ENCODE data around the gene NR2F1-AS1. TPM values are rescaled to one million over a fixed set of nuclear protein-coding genes. Genes with fewer than 3 reads are reported as not detected.

The NR2F1-AS1 gene
- total RNA-seq, 1 experiment from 2014 or later = 27.0 TPM

DNA sequence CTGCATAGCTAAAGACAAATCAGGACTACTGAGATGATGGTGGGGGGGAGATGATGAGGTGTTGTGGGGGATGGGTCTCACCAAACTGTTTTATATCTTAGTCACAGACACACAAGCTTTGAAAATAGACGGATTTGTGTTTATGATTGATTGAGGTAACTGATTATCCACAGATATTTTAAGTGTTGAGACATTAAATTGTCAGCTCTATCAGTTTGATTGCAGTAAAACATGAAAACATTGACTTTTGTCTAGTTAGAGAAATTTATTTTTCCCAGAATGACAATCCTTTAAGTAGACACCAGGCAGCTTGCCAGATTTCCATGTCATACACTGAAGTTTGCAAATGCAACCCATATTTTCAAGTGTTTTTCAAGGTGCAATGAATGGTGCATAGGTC, 149.8 kb downstream of the NR2F1-AS1 start:
- no peak for DNase-seq (ENCODE audit: low read depth, low spot score)
- no peak for ATAC-seq
- no peaks in the 10 kb centered on the region for H3K4me1 ChIP-seq (ENCODE audit: control insufficient read depth, insufficient read depth, low read length)
- POLR2A ChIA-PET = interaction anchor here (0.6 kb wide), 2 partner anchors 850 to 853 kb away, joined by 3 to 8 read pairs; no protein-coding TSS in a partner anchor
- BruUV-seq (replicated peaks) = no TSS peak
- in situ Hi-C loops (cut with HindIII; ENCODE audit: low pct_unique_long_range_greater_than_20kb, low sequenced_read_pairs) = no loop called here
- TF ChIP-seq, protein P1, sequence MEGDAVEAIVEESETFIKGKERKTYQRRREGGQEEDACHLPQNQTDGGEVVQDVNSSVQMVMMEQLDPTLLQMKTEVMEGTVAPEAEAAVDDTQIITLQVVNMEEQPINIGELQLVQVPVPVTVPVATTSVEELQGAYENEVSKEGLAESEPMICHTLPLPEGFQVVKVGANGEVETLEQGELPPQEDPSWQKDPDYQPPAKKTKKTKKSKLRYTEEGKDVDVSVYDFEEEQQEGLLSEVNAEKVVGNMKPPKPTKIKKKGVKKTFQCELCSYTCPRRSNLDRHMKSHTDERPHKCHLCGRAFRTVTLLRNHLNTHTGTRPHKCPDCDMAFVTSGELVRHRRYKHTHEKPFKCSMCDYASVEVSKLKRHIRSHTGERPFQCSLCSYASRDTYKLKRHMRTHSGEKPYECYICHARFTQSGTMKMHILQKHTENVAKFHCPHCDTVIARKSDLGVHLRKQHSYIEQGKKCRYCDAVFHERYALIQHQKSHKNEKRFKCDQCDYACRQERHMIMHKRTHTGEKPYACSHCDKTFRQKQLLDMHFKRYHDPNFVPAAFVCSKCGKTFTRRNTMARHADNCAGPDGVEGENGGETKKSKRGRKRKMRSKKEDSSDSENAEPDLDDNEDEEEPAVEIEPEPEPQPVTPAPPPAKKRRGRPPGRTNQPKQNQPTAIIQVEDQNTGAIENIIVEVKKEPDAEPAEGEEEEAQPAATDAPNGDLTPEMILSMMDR (IDR thresholded peaks at IDR 0.05) = no peak
- no peak for TF ChIP-seq POLR2AphosphoS5 (IDR thresholded peaks at IDR 0.05; ENCODE audit: low read depth, low read length)
- TF ChIP-seq TCF7L2 (IDR thresholded peaks at IDR 0.05; ENCODE audit: low read depth, low read length) = no peak
- TF ChIP-seq, protein P2, sequence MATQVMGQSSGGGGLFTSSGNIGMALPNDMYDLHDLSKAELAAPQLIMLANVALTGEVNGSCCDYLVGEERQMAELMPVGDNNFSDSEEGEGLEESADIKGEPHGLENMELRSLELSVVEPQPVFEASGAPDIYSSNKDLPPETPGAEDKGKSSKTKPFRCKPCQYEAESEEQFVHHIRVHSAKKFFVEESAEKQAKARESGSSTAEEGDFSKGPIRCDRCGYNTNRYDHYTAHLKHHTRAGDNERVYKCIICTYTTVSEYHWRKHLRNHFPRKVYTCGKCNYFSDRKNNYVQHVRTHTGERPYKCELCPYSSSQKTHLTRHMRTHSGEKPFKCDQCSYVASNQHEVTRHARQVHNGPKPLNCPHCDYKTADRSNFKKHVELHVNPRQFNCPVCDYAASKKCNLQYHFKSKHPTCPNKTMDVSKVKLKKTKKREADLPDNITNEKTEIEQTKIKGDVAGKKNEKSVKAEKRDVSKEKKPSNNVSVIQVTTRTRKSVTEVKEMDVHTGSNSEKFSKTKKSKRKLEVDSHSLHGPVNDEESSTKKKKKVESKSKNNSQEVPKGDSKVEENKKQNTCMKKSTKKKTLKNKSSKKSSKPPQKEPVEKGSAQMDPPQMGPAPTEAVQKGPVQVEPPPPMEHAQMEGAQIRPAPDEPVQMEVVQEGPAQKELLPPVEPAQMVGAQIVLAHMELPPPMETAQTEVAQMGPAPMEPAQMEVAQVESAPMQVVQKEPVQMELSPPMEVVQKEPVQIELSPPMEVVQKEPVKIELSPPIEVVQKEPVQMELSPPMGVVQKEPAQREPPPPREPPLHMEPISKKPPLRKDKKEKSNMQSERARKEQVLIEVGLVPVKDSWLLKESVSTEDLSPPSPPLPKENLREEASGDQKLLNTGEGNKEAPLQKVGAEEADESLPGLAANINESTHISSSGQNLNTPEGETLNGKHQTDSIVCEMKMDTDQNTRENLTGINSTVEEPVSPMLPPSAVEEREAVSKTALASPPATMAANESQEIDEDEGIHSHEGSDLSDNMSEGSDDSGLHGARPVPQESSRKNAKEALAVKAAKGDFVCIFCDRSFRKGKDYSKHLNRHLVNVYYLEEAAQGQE (IDR thresholded peaks at IDR 0.05; ENCODE audit: insufficient read depth in 1 of 2, low read depth in 2 of 2, low read length in 1 of 2) = no peak
- CTCF ChIA-PET = no interaction called here
- H3K9me3 ChIP-seq (ENCODE audit: control insufficient read depth, insufficient read depth, low read depth, low read length) = no peaks in the 10 kb centered on the region
- no peak overlapping the region for H3K4me3 ChIP-seq (ENCODE audit: low read depth in 2 of 2, low read length in 2 of 2)
- intact Hi-C loops (cut with micrococcal nuclease; ENCODE audit: unreplicated experiment) = no loop called here
- no peaks in the 10 kb centered on the region for H3K27me3 ChIP-seq (ENCODE audit: control insufficient read depth, insufficient read depth, low read length)
- no peak overlapping the region for H3K27ac ChIP-seq (ENCODE audit: low read length)
- no peaks in the 10 kb centered on the region for H3K36me3 ChIP-seq (ENCODE audit: control insufficient read depth, insufficient read depth, low read length)

DNA sequence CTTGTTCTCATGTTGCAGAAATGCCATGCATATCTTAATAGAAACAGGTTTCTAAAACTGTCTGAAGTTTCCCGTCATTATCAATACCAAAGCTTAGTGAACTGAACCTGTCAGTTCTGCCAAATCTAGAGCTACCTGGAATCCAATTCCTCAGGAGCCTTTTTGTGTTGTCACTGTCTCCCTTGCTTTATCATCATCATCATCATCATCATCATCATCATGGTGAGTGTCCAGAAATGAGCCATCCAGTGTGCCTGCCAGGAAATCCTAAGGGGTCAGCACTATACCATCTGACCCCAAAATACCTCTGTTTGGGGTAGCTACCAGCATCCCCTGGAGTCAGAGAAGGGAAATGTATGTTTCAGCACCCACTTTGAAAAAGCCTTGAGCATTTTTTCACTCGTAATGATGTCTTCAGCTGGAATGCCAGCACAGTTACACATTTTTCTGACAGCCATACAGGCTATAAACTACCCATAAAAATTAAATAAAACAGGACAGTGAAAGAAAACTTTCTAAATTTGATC, 150.3 kb downstream of the NR2F1-AS1 start:
- no peak for ATAC-seq
- Histone ChIP-seq H3K9me3 (ENCODE audit: control insufficient read depth, insufficient read depth, low read depth, low read length) (no peaks in the 10 kb centered on the region), H3K27ac (ENCODE audit: low read length) (no peak overlapping the region), H3K27me3 (ENCODE audit: control insufficient read depth, insufficient read depth, low read length) (no peaks in the 10 kb centered on the region), H3K4me3 (ENCODE audit: low read depth in 2 of 2, low read length in 2 of 2) (no peak overlapping the region), H3K36me3 (ENCODE audit: control insufficient read depth, insufficient read depth, low read length) (no peaks in the 10 kb centered on the region), H3K4me1 (ENCODE audit: control insufficient read depth, insufficient read depth, low read length) (no peaks in the 10 kb centered on the region)
- intact Hi-C loops (cut with micrococcal nuclease; ENCODE audit: unreplicated experiment) = no loop called here
- DNase-seq (ENCODE audit: low read depth, low spot score) = no peak
- TF ChIP-seq SIN3A (IDR thresholded peaks at IDR 0.05; ENCODE audit: borderline replicate concordance, insufficient read depth, low read depth, low read length) (no peak), TCF7L2 (IDR thresholded peaks at IDR 0.05; ENCODE audit: low read depth, low read length) (no peak), POLR2AphosphoS5 (IDR thresholded peaks at IDR 0.05; ENCODE audit: low read depth, low read length) (no peak)
- TF ChIP-seq, protein P1 (IDR thresholded peaks at IDR 0.05) = no peak; the same call in 1 of the 2 replicates
- TF ChIP-seq, protein P2 (IDR thresholded peaks at IDR 0.05; ENCODE audit: insufficient read depth in 1 of 2, low read depth in 2 of 2, low read length in 1 of 2) = no peak
- ChIA-PET CTCF (no interaction called here), POLR2A (interaction anchor here (0.6 kb wide), 1 partner anchor 851 kb away, joined by 8 read pairs; no protein-coding TSS in a partner anchor)
- no TSS peak for BruUV-seq (replicated peaks)
- in situ Hi-C loops (cut with HindIII; ENCODE audit: low pct_unique_long_range_greater_than_20kb, low sequenced_read_pairs) = no loop called here

Data from Panc1 (cell line).